Type B pancreatic cell (in vitro differentiated cells): ENCODE results near the gene KIF5A. TPM values are rescaled to one million over a fixed set of nuclear protein-coding genes. Genes with fewer than 3 reads are reported as not detected.
A peak's percentile ranks its signal among the peaks of the same experiment; 100 is the strongest.

Experiments used
- DNase-seq: peaks from one replicate; pipeline ENCODE4 v3.0.0; 2021; ENCODE audit warnings: mixed read lengths; ENCODE audit not compliant: unreplicated experiment; ENCODE audit errors: extremely low spot score
- H3K27ac Mint-ChIP-seq: 2 replicates; pipeline ENCODE4 v1.8.0; 2021; ENCODE audit warnings: mild to moderate bottlenecking, mixed read lengths
- H3K27me3 Mint-ChIP-seq: 2 replicates; pipeline ENCODE4 v1.8.0; 2021; ENCODE audit warnings: mixed read lengths
- H3K36me3 Mint-ChIP-seq: 2 replicates; pipeline ENCODE4 v1.8.0; 2021; ENCODE audit warnings: mixed read lengths
- H3K4me1 Mint-ChIP-seq: one replicate; pipeline ENCODE4 v1.8.0; 2021; ENCODE audit warnings: mixed read lengths; ENCODE audit not compliant: unreplicated experiment
- H3K4me3 Mint-ChIP-seq: 2 replicates; pipeline ENCODE4 v1.8.0; 2021; ENCODE audit warnings: mild to moderate bottlenecking, mixed read lengths
- H3K9me3 Mint-ChIP-seq: 2 replicates; pipeline ENCODE4 v1.8.0; 2021; ENCODE audit warnings: mixed read lengths
- total RNA-seq: library from RNA; stranded (reverse); gene quantifications from 2 replicates; pipeline ENCODE4 v1.2.1, GENCODE V29; 2021; ENCODE audit warnings: low replicate concordance
- TF ChIP-seq, protein P1 (sequence below): fragments of 200-600 bp; sonication (generic); conservative IDR thresholded peaks from 2 replicates; pipeline ENCODE4 v1.5.0; 2021; ENCODE audit warnings: antibody characterized with exemption, mild to moderate bottlenecking

The KIF5A gene
- total RNA-seq, 1 donor from 2014 or later, result 4.4 TPM

DNA sequence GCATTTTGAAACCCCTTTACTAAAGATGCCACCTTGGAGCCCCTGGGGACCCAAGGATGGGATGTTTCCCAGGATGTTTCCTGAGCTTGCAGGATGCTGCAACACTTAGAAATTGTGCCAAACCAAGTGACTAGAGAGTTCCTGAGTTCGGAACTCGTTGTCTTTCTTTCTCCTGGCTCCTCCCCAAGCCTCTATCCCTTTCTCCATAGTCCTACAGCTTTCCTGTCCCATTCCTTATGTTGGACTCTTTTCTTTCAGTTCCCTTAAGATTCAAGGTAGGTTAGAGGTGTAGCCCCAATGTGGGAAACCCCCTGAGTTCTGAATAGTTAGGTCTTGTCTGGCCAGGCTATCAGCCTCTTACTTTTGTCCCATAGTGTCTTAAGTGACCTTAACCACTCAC lies 1.4 kb upstream of the KIF5A start:
- Mint-ChIP-seq H3K27me3 (peaks cover 61% of the 10 kb centered on the region), H3K9me3 (no peaks in the 10 kb centered on the region), H3K27ac (no peak overlapping the region), H3K4me1 (peaks cover 18% of the 10 kb centered on the region), H3K4me3 (peak overlapping the region; percentile 71), H3K36me3 (no peaks in the 10 kb centered on the region)
- no peak for DNase-seq
- TF ChIP-seq, protein P1, sequence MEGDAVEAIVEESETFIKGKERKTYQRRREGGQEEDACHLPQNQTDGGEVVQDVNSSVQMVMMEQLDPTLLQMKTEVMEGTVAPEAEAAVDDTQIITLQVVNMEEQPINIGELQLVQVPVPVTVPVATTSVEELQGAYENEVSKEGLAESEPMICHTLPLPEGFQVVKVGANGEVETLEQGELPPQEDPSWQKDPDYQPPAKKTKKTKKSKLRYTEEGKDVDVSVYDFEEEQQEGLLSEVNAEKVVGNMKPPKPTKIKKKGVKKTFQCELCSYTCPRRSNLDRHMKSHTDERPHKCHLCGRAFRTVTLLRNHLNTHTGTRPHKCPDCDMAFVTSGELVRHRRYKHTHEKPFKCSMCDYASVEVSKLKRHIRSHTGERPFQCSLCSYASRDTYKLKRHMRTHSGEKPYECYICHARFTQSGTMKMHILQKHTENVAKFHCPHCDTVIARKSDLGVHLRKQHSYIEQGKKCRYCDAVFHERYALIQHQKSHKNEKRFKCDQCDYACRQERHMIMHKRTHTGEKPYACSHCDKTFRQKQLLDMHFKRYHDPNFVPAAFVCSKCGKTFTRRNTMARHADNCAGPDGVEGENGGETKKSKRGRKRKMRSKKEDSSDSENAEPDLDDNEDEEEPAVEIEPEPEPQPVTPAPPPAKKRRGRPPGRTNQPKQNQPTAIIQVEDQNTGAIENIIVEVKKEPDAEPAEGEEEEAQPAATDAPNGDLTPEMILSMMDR, result no peak

DNA sequence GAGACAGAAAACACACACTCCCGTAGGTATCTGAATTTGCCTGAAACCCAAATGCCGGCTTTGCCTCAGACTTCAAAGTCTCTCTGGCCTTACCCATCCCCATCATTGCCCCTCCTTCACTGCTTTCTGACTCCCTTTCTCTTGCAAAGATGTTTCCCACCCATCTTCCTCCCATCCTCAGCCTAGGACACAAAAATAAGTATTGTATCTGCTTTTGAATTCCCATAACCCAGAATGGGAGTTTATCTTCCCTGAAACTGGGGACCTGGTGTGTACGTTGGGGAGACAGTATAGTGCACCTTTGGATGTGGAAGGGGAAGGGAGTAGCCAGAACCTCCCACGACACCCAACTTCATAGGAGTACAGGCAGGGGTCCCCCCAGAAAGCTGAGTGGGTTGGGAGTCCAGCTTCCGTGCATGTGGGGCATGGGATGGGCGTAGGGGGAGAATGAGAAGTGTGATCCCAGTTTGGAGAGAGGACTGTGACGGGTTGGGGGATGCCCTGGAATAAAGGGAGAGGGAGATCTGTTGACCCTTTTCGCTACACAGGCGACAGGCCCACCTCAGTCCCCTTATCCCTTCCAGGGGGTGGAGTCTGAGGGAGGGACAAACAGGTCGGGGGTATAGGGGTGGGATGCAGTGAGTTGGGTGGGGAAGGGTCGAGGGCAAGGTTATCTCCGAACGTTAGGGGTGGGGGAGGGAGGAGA lies 488 bp upstream of the KIF5A start:
- H3K27ac Mint-ChIP-seq, result no peak overlapping the region
- H3K4me1 Mint-ChIP-seq, result peaks cover 22% of the 10 kb centered on the region
- no peak for DNase-seq
- peaks cover 68% of the 10 kb centered on the region for H3K27me3 Mint-ChIP-seq
- TF ChIP-seq, protein P1, result no peak
- no peaks in the 10 kb centered on the region for H3K36me3 Mint-ChIP-seq
- peak overlapping the region; percentile 71 for H3K4me3 Mint-ChIP-seq
- H3K9me3 Mint-ChIP-seq, result no peaks in the 10 kb centered on the region

DNA sequence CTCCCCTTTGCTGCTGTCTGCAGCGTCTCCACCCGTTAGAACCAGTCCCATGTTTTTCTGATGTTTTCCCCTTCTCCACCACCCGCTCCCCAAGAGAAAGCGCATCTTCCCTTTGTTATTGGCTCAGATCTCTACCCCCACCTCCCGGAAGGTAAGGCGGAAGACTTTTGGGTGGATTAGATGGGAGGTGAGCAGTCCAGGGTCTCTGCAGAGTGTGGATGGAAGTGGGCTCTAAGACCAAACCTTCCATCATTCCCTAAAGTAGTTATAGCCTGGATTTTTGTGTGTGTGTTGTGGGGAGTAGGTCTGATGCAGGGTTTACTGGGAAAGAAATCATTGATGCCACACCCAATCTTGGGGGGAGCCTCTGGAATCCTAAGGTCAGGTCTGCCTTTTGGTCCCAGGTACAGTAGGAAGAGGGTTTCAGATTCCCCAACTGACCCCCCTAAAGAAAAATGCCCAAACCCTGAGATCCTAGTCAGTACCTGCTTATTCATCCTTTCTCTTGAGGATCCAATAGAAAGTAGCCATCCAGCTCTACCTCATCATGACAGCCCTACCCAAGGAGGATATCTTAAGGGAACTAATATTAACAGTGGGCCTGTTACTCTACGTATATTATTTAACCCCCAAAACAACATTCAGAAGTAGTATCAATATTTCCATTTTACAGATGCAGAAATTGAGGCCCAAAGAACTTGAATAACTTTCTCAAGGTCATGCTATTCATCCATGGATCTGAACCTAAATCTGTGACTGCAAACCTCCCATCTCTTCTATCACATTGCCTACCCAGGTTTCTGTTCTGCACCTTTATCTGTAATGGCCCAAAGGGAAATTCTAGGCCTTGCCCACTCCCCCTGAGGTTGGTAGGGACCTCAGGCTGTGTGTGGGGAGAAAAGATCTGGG lies 1.1 kb downstream of the KIF5A start:
- peak overlapping the region; percentile 79 for H3K4me3 Mint-ChIP-seq
- H3K4me1 Mint-ChIP-seq, result peaks cover 20% of the 10 kb centered on the region
- H3K27me3 Mint-ChIP-seq, result peaks cover 71% of the 10 kb centered on the region
- H3K27ac Mint-ChIP-seq, result no peak overlapping the region
- DNase-seq, result no peak
- no peaks in the 10 kb centered on the region for H3K36me3 Mint-ChIP-seq
- no peaks in the 10 kb centered on the region for H3K9me3 Mint-ChIP-seq
- TF ChIP-seq, protein P1, result no peak

GRCh38 chr12:57551637-57552305 lies 1.9 kb downstream of the KIF5A start:
- Mint-ChIP-seq H3K27ac (no peak overlapping the region), H3K36me3 (no peaks in the 10 kb centered on the region), H3K27me3 (peaks cover 71% of the 10 kb centered on the region), H3K9me3 (no peaks in the 10 kb centered on the region), H3K4me1 (peaks cover 17% of the 10 kb centered on the region), H3K4me3 (peak overlapping the region; percentile 79)
- TF ChIP-seq, protein P1, result no peak
- no peak for DNase-seq

- Mint-ChIP-seq H3K9me3 (no peaks in the 10 kb centered on the region), H3K27me3 (peaks cover 68% of the 10 kb centered on the region), H3K27ac (no peak overlapping the region), H3K4me1 (peaks cover 13% of the 10 kb centered on the region), H3K36me3 (no peaks in the 10 kb centered on the region), H3K4me3 (no peak overlapping the region)
- TF ChIP-seq, protein P1, result no peak
- DNase-seq, result no peak
These were observed 2.4 kb downstream of the KIF5A start for GRCh38 chr12:57552306-57552651.
